Activated naive CD4-positive, alpha-beta T cell treated with anti-CD3 and anti-CD28 coated beads, Interleukin-2, amount 50 U/mL, for 16 hours (primary cell): ENCODE data around the gene NOX5.
A peak's percentile ranks its signal among the peaks of the same experiment; 100 is the strongest.

Experiments
- DNase-seq: peaks from one replicate; pipeline ENCODE4 v3.0.0-alpha.2; 2020

Gene NOX5

GRCh38 chr15:69025320-69025719 is 10.8 kb downstream of the NOX5 start:
- no peak for DNase-seq

GRCh38 chr15:69026355-69026754 is 11.9 kb downstream of the NOX5 start:
- no peak for DNase-seq

- DNase-seq: no peak
These were observed 13.6 kb downstream of the NOX5 start for GRCh38 chr15:69027976-69028518.

- peak; percentile 23 for DNase-seq
These were observed 16.8 kb downstream of the NOX5 start for GRCh38 chr15:69031013-69032001.

GRCh38 chr15:69032031-69032430 is 17.5 kb downstream of the NOX5 start:
- DNase-seq: no peak

- no peak for DNase-seq
These were observed 18.3 kb downstream of the NOX5 start for GRCh38 chr15:69032703-69033373.

- no peak for DNase-seq
These were observed 19.9 kb downstream of the NOX5 start for GRCh38 chr15:69034352-69034751.

GRCh38 chr15:69035205-69035917 is 20.9 kb downstream of the NOX5 start:
- no peak for DNase-seq

- no peak for DNase-seq
These were observed 21.4 kb downstream of the NOX5 start for GRCh38 chr15:69035918-69036258.

- DNase-seq: no peak
These were observed 22.3 kb downstream of the NOX5 start for GRCh38 chr15:69036826-69037225.

GRCh38 chr15:69037482-69037881 is 23.0 kb downstream of the NOX5 start:
- DNase-seq: no peak

GRCh38 chr15:69037977-69038376 is 23.5 kb downstream of the NOX5 start:
- no peak for DNase-seq

GRCh38 chr15:69038508-69038907 is 24.0 kb downstream of the NOX5 start:
- no peak for DNase-seq

GRCh38 chr15:69039516-69040225 is 25.2 kb downstream of the NOX5 start:
- no peak for DNase-seq

- DNase-seq: no peak
These were observed 28.0 kb downstream of the NOX5 start for GRCh38 chr15:69042531-69042930.

GRCh38 chr15:69045802-69046201 is 31.3 kb downstream of the NOX5 start:
- DNase-seq: no peak

GRCh38 chr15:69046781-69047180 is 32.3 kb downstream of the NOX5 start:
- DNase-seq: no peak

GRCh38 chr15:69049976-69050375 is 35.5 kb downstream of the NOX5 start:
- DNase-seq: no peak

GRCh38 chr15:69055251-69055650 is 40.8 kb downstream of the NOX5 start:
- no peak for DNase-seq

GRCh38 chr15:69056365-69056764 is 41.9 kb downstream of the NOX5 start:
- no peak for DNase-seq

- DNase-seq: peak; percentile 68
These were observed 44.5 kb downstream of the NOX5 start for GRCh38 chr15:69058830-69059556.

GRCh38 chr15:69059557-69059943 is 45.1 kb downstream of the NOX5 start:
- no peak for DNase-seq
